Measurements from ENCODE around the gene SLC13A2.

The SLC13A2 gene

DNA sequence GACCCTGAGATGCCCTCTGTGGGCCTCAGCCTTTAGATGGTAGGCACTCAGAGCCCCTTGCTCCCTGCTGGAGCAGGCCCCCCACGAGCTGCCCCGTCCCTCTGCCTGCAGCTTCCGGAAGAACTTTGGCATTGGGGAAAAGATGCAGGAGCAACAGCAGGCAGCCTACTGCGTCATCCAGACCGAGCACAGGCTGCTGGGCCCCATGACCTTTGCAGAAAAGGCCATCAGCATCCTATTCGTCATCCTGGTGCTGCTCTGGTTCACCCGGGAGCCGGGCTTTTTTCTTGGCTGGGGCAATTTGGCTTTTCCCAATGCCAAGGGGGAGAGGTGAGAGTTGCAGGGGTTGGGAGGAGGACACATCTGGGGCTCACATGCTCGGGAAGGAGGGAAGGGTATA is 20.0 kb downstream of the SLC13A2 start:
- DNase-seq (ENCODE audit: low spot score) = no peak

DNA sequence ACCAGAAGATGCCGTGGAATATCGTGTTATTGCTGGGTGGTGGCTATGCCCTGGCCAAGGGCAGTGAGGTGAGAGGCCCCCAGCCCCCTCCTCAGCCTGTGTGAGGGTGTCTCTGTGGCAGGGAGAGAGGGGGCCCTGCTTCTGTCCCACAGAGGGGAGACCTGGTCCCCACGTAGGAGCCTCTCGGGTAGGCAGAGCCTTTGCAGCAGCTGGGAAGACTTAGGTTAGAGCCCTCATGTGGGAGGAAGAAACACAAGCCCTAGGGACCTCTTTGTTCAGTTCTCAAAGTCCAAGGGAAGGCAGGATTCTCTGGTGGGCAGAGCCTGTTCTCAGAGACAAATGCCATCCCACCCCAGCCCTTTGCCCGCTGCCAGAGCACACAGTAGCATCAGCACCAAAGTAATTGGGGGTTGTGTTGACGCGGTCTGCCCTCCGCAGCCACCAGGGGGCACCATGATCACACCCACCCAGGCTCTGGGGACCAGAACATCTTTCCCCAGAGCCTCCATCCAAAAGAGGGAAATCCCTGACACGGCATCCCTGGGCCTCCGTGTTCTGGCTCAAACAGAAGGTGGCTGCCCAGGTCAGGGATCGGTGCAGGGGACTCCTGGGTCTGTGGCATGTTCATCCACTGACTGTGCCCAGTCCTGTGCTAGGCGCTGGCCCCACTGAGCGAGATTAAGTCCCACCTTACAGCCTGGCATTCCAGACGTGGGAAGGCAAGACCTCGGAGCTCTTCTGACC is 21.2 kb downstream of the SLC13A2 start:
- DNase-seq (ENCODE audit: low spot score) = peak; percentile 96

DNA sequence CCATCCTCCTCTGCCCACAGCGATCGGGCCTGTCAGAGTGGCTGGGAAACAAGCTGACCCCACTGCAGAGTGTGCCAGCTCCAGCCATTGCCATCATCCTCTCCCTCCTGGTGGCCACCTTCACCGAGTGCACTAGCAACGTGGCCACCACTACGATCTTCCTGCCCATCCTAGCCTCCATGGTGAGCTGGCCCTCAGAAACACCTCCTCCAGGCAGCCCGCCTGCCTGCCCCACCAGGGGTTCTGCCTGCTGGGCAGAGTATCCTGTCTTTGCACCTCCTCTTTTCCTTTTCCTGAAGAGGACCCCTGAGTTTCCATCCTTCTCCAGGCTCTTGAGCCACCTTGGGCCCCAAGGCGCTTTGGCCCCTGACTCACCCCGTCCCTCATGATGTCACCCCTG is 22.2 kb downstream of the SLC13A2 start:
- DNase-seq (ENCODE audit: low spot score) = no peak

DNA sequence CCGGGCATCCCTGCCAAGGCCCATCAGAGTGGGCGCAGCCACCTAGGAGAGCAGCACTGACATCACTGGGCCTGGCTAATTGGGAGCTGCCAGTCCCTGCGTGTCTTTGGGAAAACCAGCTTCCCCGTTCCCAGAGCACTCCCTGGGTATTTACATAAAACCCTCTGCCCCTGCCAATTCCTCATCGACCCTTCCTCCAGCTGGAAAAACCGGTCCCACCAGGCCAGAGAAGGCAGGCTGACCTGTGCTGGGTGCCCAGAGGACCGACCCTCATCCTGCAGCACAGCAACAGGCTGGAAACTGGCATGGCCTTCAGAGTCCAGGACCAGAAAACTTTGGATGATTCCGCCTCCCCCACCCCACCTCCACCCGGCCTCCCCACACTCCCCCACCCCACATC is 24.5 kb downstream of the SLC13A2 start:
- no peak for DNase-seq (ENCODE audit: low spot score)

DNA sequence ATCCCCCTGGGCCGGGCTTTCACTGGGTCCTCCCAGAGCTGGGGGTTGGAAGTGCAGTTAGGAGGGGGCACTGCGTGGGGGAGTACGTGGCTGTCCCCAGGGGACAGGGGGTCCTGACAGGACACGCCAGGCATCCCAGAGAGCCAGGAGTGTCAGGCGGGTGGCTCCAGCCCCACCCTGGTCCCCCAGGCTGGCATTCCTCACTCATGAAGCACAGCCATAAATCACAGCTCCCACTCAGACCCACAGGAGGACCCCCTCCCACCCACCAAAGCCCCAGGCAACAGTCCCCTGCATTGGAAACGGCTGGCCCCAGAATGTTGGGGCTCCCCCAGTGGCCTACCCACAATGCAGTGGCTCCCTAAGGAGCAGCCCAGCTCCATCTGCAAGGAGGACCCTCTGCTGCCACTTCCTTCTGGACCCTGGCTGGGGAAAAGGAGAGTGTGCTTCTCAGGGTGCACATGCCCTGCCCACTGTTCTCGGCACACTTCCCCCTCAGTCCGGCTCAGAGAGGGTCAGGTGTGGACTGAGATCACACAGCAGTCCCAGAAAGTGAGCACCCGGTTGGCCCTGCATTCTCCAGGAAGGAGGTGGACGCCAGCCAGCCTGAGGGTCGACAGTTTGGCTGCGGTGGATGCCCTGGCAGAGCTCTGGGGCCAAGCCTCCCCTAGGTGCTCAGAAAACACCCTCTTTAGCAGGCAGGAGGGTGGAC is 25.4 kb downstream of the SLC13A2 start:
- DNase-seq (ENCODE audit: low spot score) = no peak

DNA sequence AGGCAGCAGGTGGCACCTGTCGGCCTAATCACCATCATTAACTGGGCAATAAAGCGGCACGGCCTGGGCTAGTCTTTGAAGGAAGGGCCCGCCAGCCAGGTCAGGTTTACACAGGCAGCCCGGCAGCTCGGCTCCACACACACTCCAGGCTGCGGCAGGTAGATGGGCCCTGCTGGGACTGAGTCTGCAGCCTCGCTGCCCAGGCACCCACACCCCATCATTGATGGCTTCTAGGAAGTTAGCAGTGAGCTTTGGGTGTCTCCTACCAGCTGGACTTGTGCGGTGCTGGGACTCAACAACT is 25.9 kb downstream of the SLC13A2 start:
- no peak for DNase-seq (ENCODE audit: low spot score)

DNA sequence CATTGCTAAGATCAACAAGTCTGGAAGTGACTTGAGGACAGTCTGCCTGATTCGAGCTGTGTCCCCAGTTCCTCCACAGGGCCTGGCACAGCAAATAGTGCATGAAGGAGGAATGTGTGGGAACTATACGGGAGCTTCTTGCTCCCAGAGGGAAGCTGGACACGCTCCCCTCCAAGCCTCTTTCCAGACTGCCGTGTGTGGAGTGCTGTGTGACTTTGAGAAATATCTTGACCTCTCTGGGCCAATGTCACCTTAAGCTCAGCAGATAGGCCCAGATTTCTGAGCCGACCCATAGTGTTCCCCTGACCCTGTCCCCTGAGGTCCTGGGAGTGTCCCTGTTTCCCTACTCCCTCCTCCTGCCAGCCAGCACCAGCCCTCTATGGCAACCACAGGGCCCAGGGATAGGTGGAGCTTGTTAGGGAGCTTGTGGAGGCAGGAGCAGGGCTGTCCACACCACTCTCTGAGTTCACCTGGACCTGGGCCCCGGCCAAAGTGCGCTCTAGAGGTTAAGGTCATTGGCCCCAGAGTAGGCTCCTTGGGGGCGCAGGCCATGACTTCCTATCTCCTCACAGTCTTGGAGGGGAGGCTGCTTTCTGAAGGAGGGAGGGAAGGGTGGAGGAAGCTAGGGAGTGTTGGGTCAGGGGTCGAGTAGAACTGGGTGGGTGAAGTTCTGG is 26.4 kb downstream of the SLC13A2 start:
- DNase-seq (ENCODE audit: low spot score) = no peak

DNA sequence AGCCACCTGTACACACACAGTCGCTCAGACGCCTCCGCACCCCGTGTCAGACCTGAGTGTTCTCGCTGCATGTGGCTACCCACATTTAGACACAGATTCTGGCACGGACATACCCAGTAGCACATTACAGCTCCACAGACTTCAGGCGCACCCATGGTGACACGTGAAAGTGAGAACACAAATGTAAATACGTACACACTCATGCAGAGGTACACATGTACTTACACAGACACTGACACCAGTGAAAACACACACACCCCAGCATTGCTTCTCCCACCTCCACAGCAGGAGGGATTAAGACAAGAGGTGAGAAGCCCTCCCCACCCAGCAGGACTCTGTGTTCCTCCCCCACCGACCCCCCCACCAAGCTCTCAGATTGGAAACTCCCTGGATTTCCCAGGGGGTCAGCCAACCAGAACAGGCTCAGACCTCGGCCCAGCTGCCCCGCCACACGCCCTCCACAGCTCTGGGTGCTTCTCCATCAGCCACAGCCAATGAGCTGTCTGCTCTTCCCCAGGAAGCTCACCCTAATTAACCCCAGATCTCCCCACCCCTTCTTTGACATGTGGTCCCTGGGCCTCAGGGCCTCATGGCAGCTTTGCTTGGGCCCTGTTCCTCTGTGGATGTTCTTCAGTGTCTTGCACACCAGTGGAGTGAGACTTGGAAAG is 27.4 kb downstream of the SLC13A2 start:
- peak; percentile 87 for DNase-seq (ENCODE audit: low spot score)

DNA sequence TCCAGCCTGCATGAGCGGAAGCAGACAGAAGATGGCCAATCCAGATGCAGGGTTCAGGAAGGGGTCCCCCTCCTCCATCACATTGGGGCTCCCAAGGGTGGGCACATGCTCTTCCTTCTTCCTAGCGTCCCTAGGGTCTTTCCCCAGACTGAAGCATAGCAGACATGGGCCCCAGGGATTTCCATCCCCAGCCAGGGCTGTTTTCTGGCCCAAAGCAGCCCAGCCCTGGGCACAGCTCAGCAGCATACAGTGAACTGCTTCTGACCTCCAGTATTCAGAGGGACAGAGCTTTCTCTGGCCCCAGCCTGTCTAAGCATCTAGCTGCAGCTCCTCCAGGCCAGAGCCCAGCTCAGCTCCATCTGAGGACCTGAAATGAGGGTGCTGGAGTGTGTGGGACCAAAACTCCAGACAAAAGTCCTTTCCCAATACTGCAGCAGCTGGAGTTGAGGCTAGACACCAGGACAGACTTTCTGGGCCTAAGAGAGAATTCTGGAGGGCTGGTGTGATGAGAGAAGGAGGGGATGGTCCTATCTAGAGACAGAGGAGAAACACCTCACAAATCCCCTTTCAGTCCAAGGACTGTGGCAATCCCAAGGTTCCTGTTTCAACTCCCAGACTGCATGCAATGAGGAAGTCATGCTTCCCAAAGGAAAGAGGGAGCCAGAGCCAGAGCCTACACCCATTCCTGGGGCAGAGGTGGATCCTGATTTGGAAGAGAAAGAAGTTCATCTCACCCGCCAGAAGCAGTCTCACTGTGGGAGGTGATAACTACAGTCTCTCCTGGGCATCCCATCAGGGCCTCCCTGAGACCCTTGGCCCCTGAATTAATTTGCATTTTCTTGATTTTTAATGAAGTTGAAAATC is 28.2 kb downstream of the SLC13A2 start:
- peak; percentile 68 for DNase-seq (ENCODE audit: low spot score)

DNA sequence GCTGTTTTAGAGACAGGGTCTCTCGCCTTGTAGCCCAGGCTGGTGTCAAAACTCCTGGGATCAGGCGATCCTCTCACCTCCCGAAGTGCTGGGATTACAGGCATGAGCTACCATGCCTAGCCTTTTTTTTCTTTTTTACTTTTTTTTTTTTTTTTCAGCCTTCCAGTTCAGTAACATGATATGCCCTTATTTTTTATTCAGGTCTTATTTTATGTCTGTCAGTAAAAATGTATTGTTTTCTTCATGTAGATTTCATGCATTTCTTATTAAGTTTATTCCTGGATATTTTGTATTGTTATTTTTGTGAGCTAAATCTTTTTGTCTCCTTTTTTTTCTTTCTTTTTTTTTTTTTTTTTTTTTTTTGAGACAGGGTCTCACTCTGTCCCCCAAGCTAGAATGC is 30.0 kb downstream of the SLC13A2 start:
- DNase-seq (ENCODE audit: low spot score) = no peak

DNA sequence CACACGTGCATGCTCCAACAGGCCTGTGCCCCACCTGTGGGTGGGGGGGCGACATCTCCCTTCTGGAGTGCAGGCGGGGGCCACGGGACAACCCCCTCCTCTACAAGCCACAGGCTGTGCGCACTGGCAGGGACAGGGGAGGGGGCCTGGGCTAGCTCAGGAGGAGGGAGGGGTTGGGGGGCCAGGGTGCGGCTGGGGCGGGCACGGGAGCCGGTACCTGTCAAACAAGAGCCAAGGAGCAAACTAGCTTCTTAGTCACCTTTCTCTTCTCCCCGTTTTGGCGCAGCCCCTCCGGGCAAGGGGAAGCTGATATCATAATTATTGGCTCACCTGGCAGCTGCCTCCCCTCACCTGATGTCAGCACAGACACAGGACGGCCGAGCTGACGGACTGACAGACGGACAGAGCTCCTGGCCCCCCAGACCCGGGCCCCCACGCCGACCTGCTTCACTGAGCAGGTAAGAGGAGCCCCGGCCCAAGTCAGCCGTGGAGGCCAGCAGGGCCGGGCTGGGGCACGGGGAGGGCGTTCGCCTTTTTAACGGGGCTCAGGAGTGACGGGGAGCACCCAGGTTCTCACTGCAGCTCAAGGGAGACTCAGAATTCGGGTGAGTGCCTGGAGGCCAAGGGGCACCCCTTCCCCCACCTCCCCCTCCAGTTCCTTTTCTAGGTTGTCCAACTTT is 32.7 kb downstream of the SLC13A2 start, which contains the start of gene FOXN1:
Gene FOXN1 (plus strand): TSS at position 363 of the 680 bp plus-strand sequence. CDS start 17,622 bp downstream, outside the sequence.
- DNase-seq (ENCODE audit: low spot score) = no peak

DNA sequence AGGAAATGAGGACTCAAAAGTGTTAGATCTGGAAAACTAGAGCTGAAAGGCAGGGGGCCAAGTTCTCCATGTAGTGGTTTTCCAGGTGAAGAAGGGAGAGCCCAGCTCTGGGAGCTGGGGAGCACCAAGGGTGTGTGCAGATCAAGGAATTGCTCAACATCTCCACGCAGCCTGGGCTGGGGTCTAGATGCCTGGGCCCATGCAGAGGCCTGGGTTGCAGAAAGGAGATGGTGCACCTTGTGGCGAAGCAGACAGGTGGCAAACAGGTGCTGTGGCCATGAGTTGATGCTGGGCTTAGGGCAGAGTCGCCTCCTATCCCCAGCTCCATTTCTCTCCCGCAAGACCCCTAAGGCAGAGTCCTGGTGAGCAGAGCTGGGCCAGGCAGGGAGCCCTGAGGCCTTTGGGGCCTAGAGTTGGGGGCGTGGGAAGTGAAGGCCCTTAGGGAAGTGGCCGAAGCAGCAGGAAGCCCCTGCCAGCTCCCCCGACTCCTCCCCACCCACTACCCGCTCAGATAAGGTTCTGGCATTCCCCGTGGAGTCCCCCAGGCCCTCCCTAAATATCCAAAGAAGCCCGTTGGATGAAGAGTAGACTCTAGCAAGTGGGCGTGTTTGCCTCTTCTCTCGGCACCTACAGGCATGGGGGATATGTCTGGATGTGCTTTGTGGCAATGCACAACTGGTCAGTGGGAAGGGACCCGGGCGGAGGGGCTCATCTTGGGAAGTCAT is 33.5 kb downstream of the SLC13A2 start:
- DNase-seq (ENCODE audit: low spot score) = no peak

DNA sequence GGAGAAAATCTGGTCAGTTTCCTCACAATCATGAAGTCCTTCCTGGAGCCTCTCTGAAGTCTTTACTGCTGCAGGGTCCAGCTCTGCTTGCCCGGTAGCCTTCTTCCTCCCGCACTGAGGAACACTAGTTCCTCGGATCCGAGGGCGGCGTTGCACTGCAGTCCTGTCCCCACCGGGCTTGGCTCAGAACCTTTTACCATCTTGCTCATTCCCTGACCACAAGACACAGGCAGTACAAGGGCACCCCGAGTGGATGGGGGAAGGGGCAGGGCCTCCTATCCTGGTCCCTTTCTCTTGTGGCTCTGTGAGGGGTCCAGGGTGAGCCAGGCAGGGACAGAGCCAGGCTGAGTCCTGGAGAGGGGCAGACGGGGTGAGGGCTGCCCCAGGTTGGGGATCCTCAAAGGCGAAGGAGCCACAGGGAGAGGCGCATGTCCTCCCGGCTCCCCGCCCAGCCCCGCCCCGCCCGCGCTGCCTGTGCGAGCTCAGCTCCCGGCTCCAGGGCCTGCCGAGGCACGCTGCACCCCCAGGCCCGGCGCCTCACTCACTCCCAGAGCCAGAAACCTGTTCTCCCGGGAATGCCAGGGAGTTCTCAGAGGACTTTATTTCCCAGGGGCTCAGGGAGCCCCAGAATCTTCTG is 34.2 kb downstream of the SLC13A2 start:
- no peak for DNase-seq (ENCODE audit: low spot score)

DNA sequence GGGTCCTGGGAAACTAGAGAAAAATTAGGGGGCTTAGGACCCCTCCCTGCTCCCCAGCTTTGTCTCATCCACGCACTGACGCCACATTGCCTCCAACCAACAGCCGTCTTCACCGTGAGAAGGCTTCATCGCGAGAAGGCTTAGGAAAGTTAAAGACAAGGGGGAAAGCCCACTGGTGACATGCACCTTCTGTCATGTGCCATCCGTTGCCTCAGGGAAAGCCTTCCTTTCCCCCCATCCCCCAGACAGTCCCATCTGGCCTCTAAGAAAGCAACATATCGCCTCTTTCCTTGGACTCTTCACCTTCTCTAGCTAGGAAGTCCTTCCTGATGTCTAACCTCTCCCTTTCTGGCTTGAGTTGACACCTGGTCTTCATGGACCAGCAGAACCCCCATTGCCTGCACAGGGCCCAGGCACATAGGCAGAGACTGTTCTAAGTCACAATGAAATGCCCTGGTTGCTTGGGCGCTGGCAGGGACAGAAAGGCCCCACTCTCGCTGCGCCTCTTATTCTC is 34.8 kb downstream of the SLC13A2 start:
- no peak for DNase-seq (ENCODE audit: low spot score)

DNA sequence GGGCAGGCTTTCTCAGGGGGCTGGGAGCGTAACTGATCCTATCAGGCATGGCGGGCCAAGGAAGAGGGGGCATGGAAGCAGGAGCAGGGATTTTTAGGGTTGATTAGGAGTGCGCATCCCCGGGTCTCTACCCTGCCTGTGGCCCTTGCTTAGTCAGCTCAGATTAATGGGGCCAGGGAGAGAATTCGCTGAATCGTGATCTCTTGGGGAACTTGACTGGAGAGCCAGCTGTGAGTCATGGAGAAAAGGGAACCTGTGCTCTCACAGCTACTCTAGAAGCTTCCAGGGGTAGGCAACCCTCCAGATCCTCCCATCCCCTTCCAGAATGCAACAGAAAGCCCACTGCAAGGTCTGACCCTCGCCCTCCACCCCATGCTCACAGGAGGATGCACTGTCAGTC is 36.3 kb downstream of the SLC13A2 start:
- no peak for DNase-seq (ENCODE audit: low spot score)

DNA sequence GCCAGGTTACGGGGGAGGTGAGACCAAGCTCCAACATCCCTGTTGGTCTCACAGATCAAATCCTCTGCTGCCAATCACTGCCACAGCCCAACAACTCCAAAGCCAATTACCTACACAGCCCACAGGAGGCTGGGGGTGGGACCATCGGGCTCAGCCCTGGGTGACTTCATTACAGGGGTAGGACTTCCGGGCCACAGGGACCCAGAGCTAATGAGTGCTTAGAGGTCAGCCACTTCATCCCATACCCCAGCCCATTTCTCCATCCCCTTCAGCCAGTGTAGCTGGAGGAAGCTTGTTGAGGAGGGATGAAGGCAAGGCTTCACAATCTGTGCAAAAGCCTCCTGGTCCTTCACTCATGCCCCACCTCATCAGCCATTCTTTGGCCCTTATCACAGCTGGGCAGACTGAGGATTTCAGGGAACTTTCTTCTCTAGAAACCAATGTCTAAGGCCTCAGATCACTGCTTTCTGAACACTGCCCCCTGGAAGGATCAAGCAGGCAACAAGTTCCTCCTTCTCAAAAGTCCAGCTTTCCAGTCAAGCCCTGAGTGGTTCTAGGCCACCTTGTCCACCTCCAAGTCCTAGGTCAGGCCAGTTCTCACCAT is 38.5 kb downstream of the SLC13A2 start:
- DNase-seq (ENCODE audit: low spot score) = no peak

DNA sequence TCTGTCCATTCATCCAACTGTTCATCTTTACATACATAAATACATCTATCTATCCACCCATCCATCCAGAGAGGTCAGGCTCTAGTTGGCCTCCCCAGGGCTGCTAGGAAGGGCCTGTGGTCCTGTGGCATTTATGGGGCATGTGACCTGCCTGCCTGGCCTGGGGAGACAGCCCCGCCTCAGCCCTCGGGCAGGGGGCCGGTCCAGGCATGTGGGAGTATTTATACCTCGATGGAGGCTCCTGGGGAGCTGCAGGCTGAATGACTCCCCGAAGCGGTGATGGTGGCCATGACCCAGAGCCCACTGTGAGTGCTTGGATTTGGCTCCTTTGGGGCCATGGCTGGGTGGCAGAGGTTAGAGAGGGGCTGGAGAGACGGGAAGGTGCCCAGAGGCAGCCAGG is 40.0 kb downstream of the SLC13A2 start:
- no peak for DNase-seq (ENCODE audit: low spot score)

DNA sequence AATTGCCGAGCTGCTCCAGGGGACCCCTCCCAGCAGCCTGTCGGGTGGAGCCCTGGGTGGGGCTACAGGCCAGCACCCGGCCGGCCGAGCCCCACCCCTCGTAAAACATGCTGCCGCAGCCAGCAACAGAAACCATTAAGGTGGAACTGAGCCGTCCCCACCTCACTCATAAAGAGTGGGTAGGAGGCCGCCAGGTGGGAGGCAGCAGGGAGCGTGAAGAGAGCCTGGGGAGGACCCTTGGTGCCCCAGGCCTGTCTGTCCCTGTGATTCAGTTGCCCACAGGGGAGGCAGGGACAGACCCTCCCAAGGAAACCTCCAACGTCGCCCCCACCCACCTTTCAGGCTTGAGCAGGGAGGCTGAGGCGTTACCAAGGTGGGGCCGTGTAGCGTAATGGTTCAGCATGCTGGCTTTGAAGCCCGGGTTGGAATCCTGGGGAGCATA is 41.1 kb downstream of the SLC13A2 start:
- no peak for DNase-seq (ENCODE audit: low spot score)

DNA sequence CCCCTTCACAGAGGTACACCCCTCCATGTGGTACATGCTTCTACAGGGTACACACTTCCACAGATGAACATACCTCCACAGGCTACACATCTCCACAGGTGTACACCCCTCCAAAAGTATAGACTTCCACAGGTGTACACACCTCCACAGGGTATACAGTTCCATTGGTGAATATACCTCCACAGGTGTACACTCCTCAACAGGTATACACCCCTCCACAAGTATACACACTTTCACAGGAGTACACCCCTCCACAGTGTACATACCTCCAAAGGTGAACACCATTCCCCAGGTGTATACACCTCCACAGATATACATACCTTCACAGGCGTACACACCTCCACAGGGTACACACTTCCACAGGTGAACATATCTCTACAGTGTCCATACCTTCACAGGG is 42.1 kb downstream of the SLC13A2 start:
- no peak for DNase-seq (ENCODE audit: low spot score)
